Measurements from ENCODE around the gene TMEM247.

- TF ChIP-seq POLR2AphosphoS5 (IDR thresholded peaks at IDR 0.05) = no peak
- no peak for TF ChIP-seq CTCF (IDR thresholded peaks at IDR 0.05)
- TF ChIP-seq POLR2A (IDR thresholded peaks at IDR 0.05) = no peak
Observed at GRCh38 chr2:46512185-46512584, 32.8 kb downstream of the TMEM247 start.
